Left ventricle myocardium inferior (tissue), 1 donor: ENCODE data around the gene ACSS2. TPM values are rescaled to one million over a fixed set of nuclear protein-coding genes. Genes with fewer than 3 reads are reported as not detected.

Experiments used
- DNase-seq: peaks from one replicate; pipeline ENCODE4 v3.0.0-alpha.2; 2020
- H3K27ac ChIP-seq: fragments of 200-600 bp; replicated peaks from 2 replicates; pipeline ENCODE4 v1.8.0; 2021
- H3K27me3 ChIP-seq: fragments of 200-600 bp; 2 replicates; pipeline ENCODE4 v1.8.0; 2021; ENCODE audit warnings: low read depth
- H3K36me3 ChIP-seq: fragments of 200-600 bp; 2 replicates; pipeline ENCODE4 v1.8.0; 2021
- H3K4me1 ChIP-seq: fragments of 200-600 bp; 2 replicates; pipeline ENCODE4 v1.8.0; 2021
- H3K4me3 ChIP-seq: fragments of 200-600 bp; 2 replicates; pipeline ENCODE4 v1.8.0; 2021; ENCODE audit warnings: mild to moderate bottlenecking, moderate library complexity
- H3K9me3 ChIP-seq: fragments of 200-600 bp; replicated peaks from 2 replicates; pipeline ENCODE4 v1.8.0; 2021
- CTCF ChIP-seq: fragments of 200-600 bp; IDR thresholded peaks from 2 replicates; pipeline ENCODE4 v1.8.0; 2021; ENCODE audit warnings: antibody characterized with exemption, mild to moderate bottlenecking, borderline replicate concordance
- intact Hi-C: fragments of 100-400 bp; cut with micrococcal nuclease; formaldehyde crosslinking; loops from one replicate; pipeline ENCODE4 v1.11.0; 2022
- total RNA-seq: library from RNA; stranded (reverse); fragmentation: NEBNext Ultra II Directional; extraction: Animal tissue kit (Norgen Biotek cat#: 25700); gene quantifications from one replicate; pipeline ENCODE4 v1.2.1, GENCODE V29; 2021
- donor health status: DM: no; HTN: yes; CAD: no; lungs with severe emphysema.

ACSS2 gene
- total RNA-seq, 1 donor from 2014 or later = 101 TPM

GRCh38 chr20:34843421-34843820 lies 33.0 kb upstream of the ACSS2 start:
- H3K36me3 ChIP-seq = peaks cover 5% of the 10 kb centered on the region
- no peak for DNase-seq
- intact Hi-C loops = no loop called here
- peaks cover 3% of the 10 kb centered on the region for H3K4me1 ChIP-seq
- H3K9me3 ChIP-seq = no peaks in the 10 kb centered on the region
- no peaks in the 10 kb centered on the region for H3K27me3 ChIP-seq
- no peak for TF ChIP-seq CTCF
- H3K4me3 ChIP-seq = no peak overlapping the region
- H3K27ac ChIP-seq = no peak overlapping the region

GRCh38 chr20:34848597-34848996 lies 27.8 kb upstream of the ACSS2 start:
- TF ChIP-seq CTCF = no peak
- Histone ChIP-seq H3K4me3 (no peak overlapping the region), H3K9me3 (no peaks in the 10 kb centered on the region), H3K27ac (no peak overlapping the region), H3K36me3 (peaks cover 50% of the 10 kb centered on the region), H3K27me3 (no peaks in the 10 kb centered on the region), H3K4me1 (peaks cover 3% of the 10 kb centered on the region)
- no peak for DNase-seq
- intact Hi-C loops = no loop called here

- Histone ChIP-seq H3K27me3 (no peaks in the 10 kb centered on the region), H3K27ac (no peak overlapping the region), H3K9me3 (no peaks in the 10 kb centered on the region), H3K4me1 (peaks cover 3% of the 10 kb centered on the region), H3K4me3 (no peak overlapping the region), H3K36me3 (peaks cover 62% of the 10 kb centered on the region)
- intact Hi-C loops = no loop called here
- no peak for TF ChIP-seq CTCF
- no peak for DNase-seq
These were observed 26.6 kb upstream of the ACSS2 start for GRCh38 chr20:34849778-34850177.

- H3K4me1 ChIP-seq = peaks cover 3% of the 10 kb centered on the region
- no peak for DNase-seq
- H3K36me3 ChIP-seq = peaks cover 72% of the 10 kb centered on the region
- H3K27me3 ChIP-seq = no peaks in the 10 kb centered on the region
- intact Hi-C loops = no loop called here
- TF ChIP-seq CTCF = no peak
- no peak overlapping the region for H3K27ac ChIP-seq
- no peaks in the 10 kb centered on the region for H3K9me3 ChIP-seq
- no peak overlapping the region for H3K4me3 ChIP-seq
These were observed 25.4 kb upstream of the ACSS2 start for GRCh38 chr20:34850969-34851368.

GRCh38 chr20:34852298-34852697 lies 24.1 kb upstream of the ACSS2 start:
- Histone ChIP-seq H3K9me3 (no peaks in the 10 kb centered on the region), H3K4me1 (peaks cover 3% of the 10 kb centered on the region), H3K36me3 (peaks cover 85% of the 10 kb centered on the region), H3K27ac (no peak overlapping the region), H3K27me3 (no peaks in the 10 kb centered on the region), H3K4me3 (no peak overlapping the region)
- no peak for DNase-seq
- TF ChIP-seq CTCF = no peak
- intact Hi-C loops = no loop called here

GRCh38 chr20:34859367-34859766 lies 17.0 kb upstream of the ACSS2 start:
- H3K27me3 ChIP-seq = no peaks in the 10 kb centered on the region
- peaks cover 11% of the 10 kb centered on the region for H3K4me1 ChIP-seq
- H3K27ac ChIP-seq = no peak overlapping the region
- peaks cover 59% of the 10 kb centered on the region for H3K36me3 ChIP-seq
- no peak for DNase-seq
- H3K9me3 ChIP-seq = no peaks in the 10 kb centered on the region
- intact Hi-C loops = no loop called here
- no peak for TF ChIP-seq CTCF
- no peak overlapping the region for H3K4me3 ChIP-seq
